Nucleus accumbens (tissue), 56 donors: ENCODE results near the gene MARK3.

Source experiments
- DNase-seq, 56 donors: peaks; one replicate each; lab custom pipeline; 2025; lab: John Stamatoyannopoulos, UW

Gene MARK3

GRCh38 chr14:103430358-103430757 lies 45.1 kb downstream of the MARK3 start:
- no peak for DNase-seq

- no peak for DNase-seq
Observed at GRCh38 chr14:103432627-103433026, 47.4 kb downstream of the MARK3 start.

GRCh38 chr14:103433916-103434563 lies 48.8 kb downstream of the MARK3 start:
- DNase-seq = no peak

- DNase-seq = no peak
Observed at GRCh38 chr14:103434868-103435442, 49.7 kb downstream of the MARK3 start.

GRCh38 chr14:103436533-103436932 lies 51.3 kb downstream of the MARK3 start:
- DNase-seq = no peak

GRCh38 chr14:103442288-103442687 lies 57.1 kb downstream of the MARK3 start:
- DNase-seq = no peak

- DNase-seq = no peak
Observed at GRCh38 chr14:103443111-103443510, 57.9 kb downstream of the MARK3 start.

- DNase-seq = no peak
Observed at GRCh38 chr14:103444837-103445524, 59.8 kb downstream of the MARK3 start.

- DNase-seq = no peak
Observed at GRCh38 chr14:103445806-103446205, 60.6 kb downstream of the MARK3 start.

- no peak for DNase-seq
Observed at GRCh38 chr14:103448097-103448496, 62.9 kb downstream of the MARK3 start.

GRCh38 chr14:103449634-103450161 lies 64.5 kb downstream of the MARK3 start:
- no peak for DNase-seq

- DNase-seq = no peak
Observed at GRCh38 chr14:103450416-103450815, 65.2 kb downstream of the MARK3 start.

- no peak for DNase-seq
Observed at GRCh38 chr14:103451401-103451800, 66.2 kb downstream of the MARK3 start.

GRCh38 chr14:103453791-103454190 lies 68.6 kb downstream of the MARK3 start:
- no peak for DNase-seq

GRCh38 chr14:103456167-103456835 lies 71.1 kb downstream of the MARK3 start:
- no peak for DNase-seq

- no peak for DNase-seq
Observed at GRCh38 chr14:103460415-103460814, 75.2 kb downstream of the MARK3 start.

- no peak for DNase-seq
Observed at GRCh38 chr14:103463149-103463548, 77.9 kb downstream of the MARK3 start.

- no peak for DNase-seq
Observed at GRCh38 chr14:103463851-103464250, 78.6 kb downstream of the MARK3 start.

- no peak for DNase-seq
Observed at GRCh38 chr14:103472939-103473338, 87.7 kb downstream of the MARK3 start.

- DNase-seq = no peak
Observed at GRCh38 chr14:103474893-103475292, 89.7 kb downstream of the MARK3 start.

- DNase-seq = no peak
Observed at GRCh38 chr14:103476065-103476464, 90.8 kb downstream of the MARK3 start.
